ENCODE measurements around the gene TRAF7.

- no peak for TF ChIP-seq CTCF (IDR thresholded peaks at IDR 0.05; ENCODE audit: low read depth, low read length, poor library complexity, severe bottlenecking)
- TF ChIP-seq EZH2phosphoT487 (IDR thresholded peaks at IDR 0.05; ENCODE audit: borderline replicate concordance, low read length) = no peak
These were observed 22.9 kb downstream of the TRAF7 start for GRCh38 chr16:2178321-2179106.
